BLaER1 treated with 17β-estradiol and CSF1 and Interleukin-3, amounts not matched to agents 10 nM and 100 nM (cell line): ENCODE data around the gene ERC2.

Experiments
- H3K27ac ChIP-seq, 11 experiments: shearing (Covaris generic); formaldehyde crosslinking; 2 replicates each; pipeline ENCODE4 v1.8.1; 2022
- H3K27me3 ChIP-seq, 11 experiments: shearing (Covaris generic); formaldehyde crosslinking; 2 replicates each; pipeline ENCODE4 v1.8.1; 2022
- H3K36me3 ChIP-seq, 11 experiments: shearing (Covaris generic); formaldehyde crosslinking; 2 replicates each; pipeline ENCODE4 v1.8.1; 2022
- H3K4me1 ChIP-seq, 10 experiments: shearing (Covaris generic); formaldehyde crosslinking; 2 replicates each; pipeline ENCODE4 v1.8.1; 2022
- H3K4me2 ChIP-seq, 11 experiments: shearing (Covaris generic); formaldehyde crosslinking; 2 replicates each; pipeline ENCODE4 v1.8.1; 2022
- H3K4me3 ChIP-seq, 10 experiments: shearing (Covaris generic); formaldehyde crosslinking; 2 replicates each; pipeline ENCODE4 v1.8.1; 2022
- H3K9ac ChIP-seq, 11 experiments: shearing (Covaris generic); formaldehyde crosslinking; 2 replicates each; pipeline ENCODE4 v1.8.1; 2022
- H3K9me3 ChIP-seq, 11 experiments: shearing (Covaris generic); formaldehyde crosslinking; replicated peaks in 1 of 11; 2 replicates each; pipeline ENCODE4 v1.8.1; 2022
- H4K20me1 ChIP-seq, 11 experiments: shearing (Covaris generic); formaldehyde crosslinking; 2 replicates each; pipeline ENCODE4 v1.8.1; 2022
- Cebpa-rat ChIP-seq, 11 experiments: shearing (Covaris generic); IDR thresholded peaks; 2 replicates each; pipeline ENCODE4 v1.8.1; 2022

ERC2 gene

GRCh38 chr3:56197991-56198390 is 270.3 kb downstream of the ERC2 start:
- Histone ChIP-seq H3K27ac (no peak overlapping the region), H4K20me1 (no peaks in the 10 kb centered on the region), H3K4me2 (no peak overlapping the region), H3K36me3 (no peaks in the 10 kb centered on the region), H3K9me3 (no peaks in the 10 kb centered on the region), H3K9ac (no peak overlapping the region), H3K4me1 (no peaks in the 10 kb centered on the region), H3K27me3 (no peaks in the 10 kb centered on the region), H3K4me3 (no peak overlapping the region)
- no peak for TF ChIP-seq Cebpa-rat (IDR thresholded peaks at IDR 0.05)

DNA sequence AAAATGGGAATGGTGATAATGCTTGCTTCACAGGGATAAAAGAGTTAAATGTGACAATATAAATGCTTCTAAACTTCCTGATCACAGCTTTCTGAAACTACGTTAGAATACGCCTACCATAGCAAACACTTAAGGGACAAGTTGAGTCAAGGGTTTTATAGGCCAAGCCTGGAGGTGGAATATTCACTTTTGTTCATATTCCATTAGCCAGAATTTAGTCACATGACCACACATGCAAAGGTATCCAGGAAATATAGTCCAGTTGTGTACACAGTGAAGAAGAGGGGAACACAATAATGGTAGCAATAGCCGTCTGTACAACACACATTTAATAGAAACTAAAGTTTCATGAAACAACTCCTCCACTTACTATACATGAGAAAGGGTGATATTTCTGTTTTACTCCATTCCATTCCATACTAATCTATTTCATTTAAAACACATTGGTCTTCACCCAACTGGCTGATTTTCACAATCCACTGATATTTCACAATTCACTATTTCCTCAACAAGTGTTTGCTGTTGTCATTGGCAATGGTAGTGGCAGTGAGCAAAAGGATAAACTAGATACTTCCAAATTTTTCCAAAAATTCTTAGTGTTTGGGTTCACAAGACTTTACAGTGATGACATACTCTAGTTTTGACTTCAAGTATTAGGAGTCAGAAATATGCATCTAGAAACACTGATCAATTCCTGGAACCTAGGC is 270.9 kb downstream of the ERC2 start:
- Histone ChIP-seq H3K36me3 (no peaks in the 10 kb centered on the region), H3K27ac (no peak overlapping the region), H4K20me1 (no peaks in the 10 kb centered on the region), H3K4me3 (no peak overlapping the region), H3K27me3 (no peaks in the 10 kb centered on the region), H3K9me3 (no peaks in the 10 kb centered on the region), H3K4me2 (no peak overlapping the region), H3K4me1 (no peaks in the 10 kb centered on the region), H3K9ac (no peak overlapping the region)
- TF ChIP-seq Cebpa-rat (IDR thresholded peaks at IDR 0.05): no peak

DNA sequence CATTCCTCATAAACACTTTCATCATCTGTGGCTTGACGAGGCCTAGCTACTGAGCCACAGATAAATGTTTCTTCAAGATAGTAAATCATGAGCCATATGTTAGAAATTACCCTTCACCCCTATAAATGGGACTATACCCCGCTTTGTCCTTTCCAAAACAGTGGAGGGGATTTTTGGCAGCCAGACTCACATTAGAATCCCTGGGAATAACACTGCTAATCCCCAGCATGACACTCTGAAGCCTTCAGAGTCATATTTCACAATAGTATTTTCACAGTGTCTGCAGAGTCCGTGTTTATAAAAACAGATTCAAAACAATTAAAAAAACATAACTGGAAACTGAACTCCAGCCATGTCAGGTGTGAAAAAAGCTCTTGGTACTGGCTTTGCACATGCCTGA is 271.6 kb downstream of the ERC2 start:
- Histone ChIP-seq H3K9ac (no peak overlapping the region), H3K4me1 (no peaks in the 10 kb centered on the region), H3K4me3 (no peak overlapping the region), H3K27me3 (no peaks in the 10 kb centered on the region), H3K27ac (no peak overlapping the region), H3K36me3 (no peaks in the 10 kb centered on the region), H3K9me3 (no peaks in the 10 kb centered on the region), H3K4me2 (no peak overlapping the region), H4K20me1 (no peaks in the 10 kb centered on the region)
- TF ChIP-seq Cebpa-rat (IDR thresholded peaks at IDR 0.05): no peak

DNA sequence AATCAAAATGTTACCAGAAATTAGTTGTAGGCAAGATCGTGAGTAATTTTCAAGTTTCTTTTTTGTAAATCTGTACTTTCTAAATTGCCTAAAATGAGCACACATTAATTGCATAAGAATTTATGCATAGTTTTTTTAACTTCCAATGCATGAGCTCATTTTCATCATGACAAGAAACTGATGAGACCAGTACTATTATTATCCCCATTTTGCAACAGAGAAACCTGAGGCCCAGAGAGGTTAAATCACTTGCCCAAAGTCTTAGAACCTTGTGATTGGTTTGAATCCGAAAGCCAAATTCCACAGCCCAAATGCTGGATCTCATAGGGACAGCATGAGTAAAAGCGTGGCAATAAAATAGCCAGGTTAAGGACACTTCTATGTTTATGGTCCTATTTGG is 274.7 kb downstream of the ERC2 start:
- Histone ChIP-seq H3K4me3 (no peak overlapping the region), H3K4me2 (no peak overlapping the region), H3K36me3 (no peaks in the 10 kb centered on the region), H3K27ac (no peak overlapping the region), H3K4me1 (no peaks in the 10 kb centered on the region), H4K20me1 (no peaks in the 10 kb centered on the region), H3K9me3 (no peaks in the 10 kb centered on the region), H3K27me3 (no peaks in the 10 kb centered on the region), H3K9ac (no peak overlapping the region)
- no peak for TF ChIP-seq Cebpa-rat (IDR thresholded peaks at IDR 0.05)

- H3K36me3 ChIP-seq: no peaks in the 10 kb centered on the region
- TF ChIP-seq Cebpa-rat (IDR thresholded peaks at IDR 0.05): no peak
- H3K9ac ChIP-seq: no peak overlapping the region
- H3K27ac ChIP-seq: no peak overlapping the region
- H3K4me3 ChIP-seq: no peak overlapping the region
- no peaks in the 10 kb centered on the region for H3K27me3 ChIP-seq
- H3K4me2 ChIP-seq: no peak overlapping the region
- H3K9me3 ChIP-seq: no peaks in the 10 kb centered on the region
- H4K20me1 ChIP-seq: no peaks in the 10 kb centered on the region
- no peaks in the 10 kb centered on the region for H3K4me1 ChIP-seq
Measured at GRCh38 chr3:56192001-56192400, 276.3 kb downstream of the ERC2 start.

DNA sequence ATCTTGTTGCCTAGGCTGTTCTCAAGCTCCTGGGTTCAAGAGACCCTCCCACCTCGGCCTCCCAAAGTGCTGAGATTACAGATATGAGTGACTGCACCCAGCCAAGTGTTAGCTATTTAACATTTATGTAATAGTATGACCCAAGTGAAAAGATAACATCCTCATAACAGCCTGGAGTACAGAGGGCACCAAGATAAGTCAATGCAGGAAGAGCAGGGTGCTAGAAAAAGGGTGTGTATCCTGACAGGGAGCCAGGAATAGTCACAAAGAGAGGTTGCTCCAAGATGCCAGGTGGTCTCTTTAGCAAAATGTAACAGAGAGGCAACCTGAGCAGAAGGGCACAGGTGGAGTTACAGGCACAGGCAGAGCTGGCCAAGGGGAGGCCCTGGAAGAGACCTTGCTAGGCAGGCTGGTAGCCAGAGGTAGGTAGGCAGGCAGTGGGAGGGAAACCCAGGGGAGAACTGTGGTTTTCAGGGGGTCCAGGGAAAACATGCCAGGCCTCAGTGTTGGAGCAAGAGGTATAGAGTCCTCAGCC is 277.4 kb downstream of the ERC2 start:
- Histone ChIP-seq H3K27ac (no peak overlapping the region), H3K4me3 (no peak overlapping the region), H3K4me2 (no peak overlapping the region), H3K27me3 (no peaks in the 10 kb centered on the region), H3K4me1 (no peaks in the 10 kb centered on the region), H3K9ac (no peak overlapping the region), H3K9me3 (no peaks in the 10 kb centered on the region), H4K20me1 (no peaks in the 10 kb centered on the region), H3K36me3 (no peaks in the 10 kb centered on the region)
- TF ChIP-seq Cebpa-rat (IDR thresholded peaks at IDR 0.05): no peak

- Histone ChIP-seq H3K4me2 (no peak overlapping the region), H3K27ac (no peak overlapping the region), H3K4me3 (no peak overlapping the region), H4K20me1 (no peaks in the 10 kb centered on the region), H3K36me3 (no peaks in the 10 kb centered on the region), H3K9ac (no peak overlapping the region), H3K9me3 (no peaks in the 10 kb centered on the region), H3K27me3 (no peaks in the 10 kb centered on the region), H3K4me1 (no peaks in the 10 kb centered on the region)
- no peak for TF ChIP-seq Cebpa-rat (IDR thresholded peaks at IDR 0.05)
Measured at GRCh38 chr3:56190130-56190529, 278.1 kb downstream of the ERC2 start.

DNA sequence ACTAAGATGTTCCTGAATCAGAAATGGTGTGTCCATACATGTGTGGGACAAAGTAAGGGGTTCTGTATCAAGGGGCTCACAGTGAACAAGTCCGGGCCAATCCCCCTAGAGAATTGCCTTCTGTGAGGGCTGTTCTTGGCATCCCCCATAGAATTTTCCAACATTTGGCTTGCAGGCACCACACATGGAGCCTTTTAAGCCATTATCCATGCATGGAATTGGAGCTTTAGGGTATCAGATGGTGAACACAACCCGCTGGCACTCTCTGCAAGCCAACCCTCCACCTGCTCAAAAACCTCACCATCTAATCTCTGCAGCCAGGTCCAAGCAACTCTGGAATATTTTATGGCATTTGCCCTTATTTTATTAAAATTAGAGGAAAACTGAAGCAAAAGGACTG is 278.7 kb downstream of the ERC2 start:
- Histone ChIP-seq H3K9ac (no peak overlapping the region), H3K4me3 (no peak overlapping the region), H4K20me1 (no peaks in the 10 kb centered on the region), H3K27ac (no peak overlapping the region), H3K4me2 (no peak overlapping the region), H3K36me3 (no peaks in the 10 kb centered on the region), H3K9me3 (no peaks in the 10 kb centered on the region), H3K4me1 (no peaks in the 10 kb centered on the region), H3K27me3 (no peaks in the 10 kb centered on the region)
- no peak for TF ChIP-seq Cebpa-rat (IDR thresholded peaks at IDR 0.05)

GRCh38 chr3:56188201-56188600 is 280.1 kb downstream of the ERC2 start:
- Histone ChIP-seq H3K9ac (no peak overlapping the region), H3K9me3 (no peaks in the 10 kb centered on the region), H3K4me2 (no peak overlapping the region), H4K20me1 (no peaks in the 10 kb centered on the region), H3K4me1 (no peaks in the 10 kb centered on the region), H3K36me3 (no peaks in the 10 kb centered on the region), H3K27me3 (no peaks in the 10 kb centered on the region), H3K27ac (no peak overlapping the region), H3K4me3 (no peak overlapping the region)
- TF ChIP-seq Cebpa-rat (IDR thresholded peaks at IDR 0.05): no peak

DNA sequence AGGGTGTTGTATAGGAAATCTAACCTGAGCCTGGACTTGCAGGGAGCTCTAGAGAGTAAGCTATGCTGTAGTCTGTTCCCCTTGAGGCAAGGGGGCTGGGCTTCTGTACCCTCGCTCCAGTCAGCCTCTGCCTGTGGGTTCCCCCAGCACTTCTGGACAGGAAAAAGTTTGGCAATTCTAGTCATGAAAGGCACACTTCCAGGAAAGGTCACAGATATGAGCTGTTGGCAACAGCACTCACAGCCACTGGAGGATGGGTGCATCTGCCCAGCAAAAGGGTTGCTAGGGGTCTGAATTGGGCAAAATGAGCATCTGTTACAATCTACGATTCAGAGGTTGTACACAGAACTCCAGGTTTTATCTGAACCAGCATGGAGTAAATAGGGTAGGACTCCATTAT is 281.2 kb downstream of the ERC2 start:
- no peak overlapping the region for H3K27ac ChIP-seq
- H3K4me2 ChIP-seq: no peak overlapping the region
- H3K36me3 ChIP-seq: no peaks in the 10 kb centered on the region
- H3K9ac ChIP-seq: no peak overlapping the region
- H3K4me3 ChIP-seq: no peak overlapping the region
- no peak for TF ChIP-seq Cebpa-rat (IDR thresholded peaks at IDR 0.05)
- no peaks in the 10 kb centered on the region for H3K9me3 ChIP-seq
- no peaks in the 10 kb centered on the region for H3K4me1 ChIP-seq
- H3K27me3 ChIP-seq: no peaks in the 10 kb centered on the region
- H4K20me1 ChIP-seq: no peaks in the 10 kb centered on the region
